Endothelial cell of umbilical vein (primary cell): ENCODE measurements around the gene ST3GAL5. TPM values are rescaled to one million over a fixed set of nuclear protein-coding genes. Genes with fewer than 3 reads are reported as not detected.
A peak's percentile ranks its signal among the peaks of the same experiment; 100 is the strongest.

Experiments used
- BruUV-seq: library from RNA; stranded (reverse); fragments of 400-500 nt; replicated peaks from 2 replicates; lab custom pipeline; 2021; lab: Mats Ljungman, UMichigan
- CTCF ChIA-PET: fragments of 300-600, 350-600 bp; sonication (Branson Sonifier 250); formaldehyde crosslinking; loops from one replicate; lab custom pipeline; 2021; ENCODE audit warnings: antibody characterized with exemption, inconsistent platforms; lab: Charles Lee
- POLR2A ChIA-PET: fragments of 300-600, 350-600 bp; sonication (Branson Sonifier 250); formaldehyde crosslinking; loops from one replicate; lab custom pipeline; 2021; ENCODE audit warnings: antibody characterized with exemption, inconsistent platforms; lab: Charles Lee
- DNase-seq: peaks from one replicate; pipeline ENCODE4 v3.0.0-alpha.2; 2011; ENCODE audit warnings: low read depth, low spot score
- FAIRE-seq: peaks from 2 replicates; lab custom pipeline; 2011; peaks lifted over from hg19 to GRCh38; lab: Jason Lieb, UNC
- H2AFZ ChIP-seq: 2 replicates; pipeline ENCODE4 v1.6.0; 2012; ENCODE audit warnings: low read depth, low read length, control low read depth, inconsistent platforms
- H3K27ac ChIP-seq: 2 replicates; pipeline ENCODE4 v1.5.1; 2011; ENCODE audit warnings: low read depth, mild to moderate bottlenecking, control low read depth, low read length, moderate library complexity; ENCODE audit not compliant: insufficient read depth
- H3K27me3 ChIP-seq, 2 experiments: 2 replicates each; pipeline versions ENCODE4 v1.6.0 to v1.6.1; 2011; ENCODE audit warnings: low read length in 2 of 2, mixed read lengths in 1 of 2; ENCODE audit not compliant: control insufficient read depth in 2 of 2, insufficient read depth in 2 of 2
- H3K36me3 ChIP-seq, 2 experiments: 2 replicates in 1 of 2; 3 replicates in 1 of 2; pipeline ENCODE4 v1.5.1; 2011; ENCODE audit warnings: low read length in 2 of 2, mild to moderate bottlenecking in 1 of 2, moderate library complexity in 1 of 2; ENCODE audit not compliant: control insufficient read depth in 2 of 2, insufficient read depth in 2 of 2; ENCODE audit errors: extremely low read depth in 1 of 2
- H3K4me1 ChIP-seq: 3 replicates; pipeline ENCODE4 v1.5.1; 2011; ENCODE audit warnings: mild to moderate bottlenecking, low read length; ENCODE audit not compliant: control insufficient read depth, insufficient read depth; ENCODE audit errors: extremely low read depth
- H3K4me2 ChIP-seq: 2 replicates; pipeline ENCODE4 v1.6.1; 2011; ENCODE audit warnings: low read length, control low read depth, mixed read lengths; ENCODE audit not compliant: insufficient read depth
- H3K4me3 ChIP-seq, 3 experiments: fragments of 200-600 bp in 1 of 3; sonication (generic), shearing (Covaris generic) in 1 of 3; replicated peaks in 1 of 3; 2 replicates each; pipeline ENCODE4 v1.5.1; 2011 to 2016; ENCODE audit warnings: control low read depth in 3 of 3, low read length in 3 of 3, mild to moderate bottlenecking in 2 of 3, inconsistent platforms in 1 of 3, low read depth in 1 of 3, moderate library complexity in 1 of 3; ENCODE audit not compliant: insufficient read depth in 1 of 3
- H3K79me2 ChIP-seq: 2 replicates; pipeline ENCODE4 v1.6.0; 2012; ENCODE audit warnings: low read length, inconsistent platforms; ENCODE audit not compliant: control insufficient read depth, insufficient read depth
- H3K9ac ChIP-seq: replicated peaks from 2 replicates; pipeline ENCODE3; 2011; ENCODE audit warnings: low read length, control low read depth; ENCODE audit not compliant: insufficient read depth; ENCODE audit errors: extremely low read depth
- H3K9me1 ChIP-seq: replicated peaks from 3 replicates; pipeline ENCODE4 v1.6.0; 2011; ENCODE audit warnings: mild to moderate bottlenecking, low read length; ENCODE audit not compliant: control insufficient read depth, insufficient read depth; ENCODE audit errors: extremely low read depth
- H3K9me3 ChIP-seq: replicated peaks from 2 replicates; pipeline ENCODE4 v1.5.1; 2012; ENCODE audit warnings: low read length, inconsistent platforms; ENCODE audit not compliant: control insufficient read depth, insufficient read depth
- H4K20me1 ChIP-seq: replicated peaks from 2 replicates; pipeline ENCODE3; 2011; ENCODE audit warnings: mild to moderate bottlenecking, low read length; ENCODE audit not compliant: control insufficient read depth, insufficient read depth; ENCODE audit errors: extremely low read depth
- EZH2 ChIP-seq: IDR thresholded peaks from 2 replicates; pipeline ENCODE4 v1.6.1; 2012; ENCODE audit warnings: borderline replicate concordance, low read depth, mild to moderate bottlenecking, moderate library complexity, low read length, inconsistent platforms; ENCODE audit not compliant: severe bottlenecking
- FOS ChIP-seq: IDR thresholded peaks from 2 replicates; pipeline ENCODE4 v1.6.1; 2011; ENCODE audit warnings: mild to moderate bottlenecking, low read length, moderate library complexity, borderline replicate concordance; ENCODE audit not compliant: insufficient read depth
- GATA2 ChIP-seq: IDR thresholded peaks from 2 replicates; pipeline ENCODE4 v1.7.0; 2011; ENCODE audit warnings: low read depth, mild to moderate bottlenecking, moderate library complexity, mixed read lengths, low read length; ENCODE audit not compliant: insufficient read length, insufficient read depth
- JUN ChIP-seq: IDR thresholded peaks from 2 replicates; pipeline ENCODE4 v1.6.1; 2011; ENCODE audit warnings: borderline replicate concordance, low read depth; ENCODE audit not compliant: insufficient read length, insufficient read depth
- MAX ChIP-seq: IDR thresholded peaks from 2 replicates; pipeline ENCODE4 v1.6.1; 2011; ENCODE audit not compliant: insufficient read depth, insufficient read length
- MYC ChIP-seq: IDR thresholded peaks from one replicate; pipeline ENCODE4 v1.6.1; 2011; ENCODE audit warnings: mild to moderate bottlenecking, low read depth, low read length
- POLR2A ChIP-seq: IDR thresholded peaks from 2 replicates; pipeline ENCODE4 v1.6.1; 2012; ENCODE audit warnings: low read depth, mild to moderate bottlenecking, control low read depth, low read length
- POLR2AphosphoS5 ChIP-seq: IDR thresholded peaks from 2 replicates; pipeline ENCODE4 v1.6.1; 2012; ENCODE audit warnings: low read depth, mild to moderate bottlenecking, control low read depth, low read length, moderate library complexity; ENCODE audit not compliant: insufficient read depth
- dilution Hi-C: fragments of 300-500 bp; cut with MboI; formaldehyde crosslinking; loops from one replicate; pipeline ENCODE4 v1.15.0; 2019; ENCODE audit warnings: low sequenced_read_pairs; ENCODE audit not compliant: extremely low pct_ligation_motif_present
- intact Hi-C: fragments of 100-400 bp; cut with micrococcal nuclease; formaldehyde crosslinking; loops from one replicate; pipeline ENCODE4 v1.10.0; 2022
- polyA plus RNA-seq, 4 experiments: library from polyadenylated mRNA; depleted of rRNA in 3 of 4; stranded (reverse) in 3 of 4; unstranded in 1 of 4; fragments of >200 nt; gene quantifications; 2 replicates each; pipeline versions ENCODE4 v1.2.1 to v1.2.3, GENCODE V29; 2011 to 2012; ENCODE audit warnings: missing spikeins in 1 of 4
- total RNA-seq: library from RNA; stranded (reverse); gene quantifications from 2 replicates; pipeline ENCODE4 v1.2.3, GENCODE V29; 2021
- TF ChIP-seq, protein P1 (sequence below), 2 donors: IDR thresholded peaks; 1 replicate in 1 of 2; 2 replicates in 1 of 2; pipeline ENCODE4 v1.5.1; 2011; ENCODE audit warnings: low read length in 2 of 2, mild to moderate bottlenecking in 2 of 2, moderate library complexity in 2 of 2, control low read depth in 1 of 2, inconsistent platforms in 1 of 2, low read depth in 1 of 2; ENCODE audit not compliant: insufficient read depth in 1 of 2; ENCODE audit errors: extremely low read depth in 1 of 2

Gene ST3GAL5
- total and polyA plus RNA-seq, 2 donors (not counting 3 experiments of a cell fraction or from before 2014, with no cell fraction given), result 9.5 to 16.0 TPM

GRCh38 chr2:85907671-85908157, 18.9 kb upstream of the ST3GAL5 start:
- no peak for FAIRE-seq
- H3K9me1 ChIP-seq, result no peaks in the 10 kb centered on the region
- H3K79me2 ChIP-seq, result no peaks in the 10 kb centered on the region
- H2AFZ ChIP-seq, result no peak overlapping the region
- H3K4me2 ChIP-seq, result no peak overlapping the region
- H3K27ac ChIP-seq, result no peak overlapping the region
- H3K9me3 ChIP-seq, result no peaks in the 10 kb centered on the region
- peaks cover 6 to 8% of the 10 kb centered on the region in 2 experiments for H3K27me3 ChIP-seq
- H3K9ac ChIP-seq, result no peak overlapping the region
- DNase-seq, result peak; percentile 45
- BruUV-seq, result no TSS peak
- no peak overlapping the region for H3K4me3 ChIP-seq
- no peaks in the 10 kb centered on the region for H3K4me1 ChIP-seq
- intact Hi-C loops, result no loop called here
- CTCF ChIA-PET, result interaction anchor here (1.0 to 1.8 kb wide), 3 partner anchors 18 to 81 kb away, joined by 3 to 6 read pairs (median 4); partner anchors contain the start of gene ST3GAL5
- H4K20me1 ChIP-seq, result no peaks in the 10 kb centered on the region
- POLR2A ChIA-PET, result no interaction called here
- H3K36me3 ChIP-seq, result no peaks in the 10 kb centered on the region
- TF ChIP-seq, protein P1, sequence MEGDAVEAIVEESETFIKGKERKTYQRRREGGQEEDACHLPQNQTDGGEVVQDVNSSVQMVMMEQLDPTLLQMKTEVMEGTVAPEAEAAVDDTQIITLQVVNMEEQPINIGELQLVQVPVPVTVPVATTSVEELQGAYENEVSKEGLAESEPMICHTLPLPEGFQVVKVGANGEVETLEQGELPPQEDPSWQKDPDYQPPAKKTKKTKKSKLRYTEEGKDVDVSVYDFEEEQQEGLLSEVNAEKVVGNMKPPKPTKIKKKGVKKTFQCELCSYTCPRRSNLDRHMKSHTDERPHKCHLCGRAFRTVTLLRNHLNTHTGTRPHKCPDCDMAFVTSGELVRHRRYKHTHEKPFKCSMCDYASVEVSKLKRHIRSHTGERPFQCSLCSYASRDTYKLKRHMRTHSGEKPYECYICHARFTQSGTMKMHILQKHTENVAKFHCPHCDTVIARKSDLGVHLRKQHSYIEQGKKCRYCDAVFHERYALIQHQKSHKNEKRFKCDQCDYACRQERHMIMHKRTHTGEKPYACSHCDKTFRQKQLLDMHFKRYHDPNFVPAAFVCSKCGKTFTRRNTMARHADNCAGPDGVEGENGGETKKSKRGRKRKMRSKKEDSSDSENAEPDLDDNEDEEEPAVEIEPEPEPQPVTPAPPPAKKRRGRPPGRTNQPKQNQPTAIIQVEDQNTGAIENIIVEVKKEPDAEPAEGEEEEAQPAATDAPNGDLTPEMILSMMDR (IDR thresholded peaks at IDR 0.05; ENCODE audit: extremely low read depth in 1 of 2, insufficient read depth in 1 of 2, low read depth in 1 of 2, low read length in 2 of 2), result no peak
- no peak for TF ChIP-seq POLR2AphosphoS5
- TF ChIP-seq FOS, result no peak
- TF ChIP-seq MYC, result no peak
- no peak for TF ChIP-seq JUN
- TF ChIP-seq GATA2, result no peak
- TF ChIP-seq MAX, result no peak
- no peak for TF ChIP-seq EZH2
- no peak for TF ChIP-seq POLR2A
- dilution Hi-C loops, result no loop called here
